ENCODE data around the gene ALPP.
"Not testable (repeated sequence)": the region's sequence is repeated elsewhere in the genome, so short reads cannot be mapped to it uniquely, and the experiment has no call there.

The ALPP gene

GRCh38 chr2:232378735-232379151, at the start of gene ALPP:
TSS of gene ALPP (plus strand) at chr2:232378751. CDS start at chr2:232378803, 52 bp downstream.
- DNase-seq = not testable (repeated sequence)

- DNase-seq = no peak
These were observed 48.9 kb upstream of the ALPP start for GRCh38 chr2:232329716-232330067.

- no peak for DNase-seq
These were observed 48.2 kb upstream of the ALPP start for GRCh38 chr2:232330068-232330999.

- not testable (repeated sequence) for DNase-seq
These were observed 47.5 kb upstream of the ALPP start for GRCh38 chr2:232331061-232331460.

GRCh38 chr2:232331641-232332040, 46.9 kb upstream of the ALPP start:
- not testable (repeated sequence) for DNase-seq

- DNase-seq = not testable (repeated sequence)
These were observed 46.2 kb upstream of the ALPP start for GRCh38 chr2:232332244-232332939.

- DNase-seq = no peak
These were observed 45.7 kb upstream of the ALPP start for GRCh38 chr2:232332940-232333259.

GRCh38 chr2:232333361-232334135, 45.0 kb upstream of the ALPP start:
- DNase-seq = peak; percentile 42

- DNase-seq = not testable (repeated sequence)
These were observed 44.2 kb upstream of the ALPP start for GRCh38 chr2:232334136-232334884.

- DNase-seq = not testable (repeated sequence)
These were observed 43.7 kb upstream of the ALPP start for GRCh38 chr2:232334885-232335205.

- not testable (repeated sequence) for DNase-seq
These were observed 43.2 kb upstream of the ALPP start for GRCh38 chr2:232335206-232335858.

GRCh38 chr2:232335859-232336215, 42.7 kb upstream of the ALPP start:
- DNase-seq = no peak

- no peak for DNase-seq
These were observed 42.3 kb upstream of the ALPP start for GRCh38 chr2:232336241-232336736.

GRCh38 chr2:232336981-232337720, 41.4 kb upstream of the ALPP start:
- no peak for DNase-seq

GRCh38 chr2:232338094-232338758, 40.3 kb upstream of the ALPP start:
- not testable (repeated sequence) for DNase-seq

GRCh38 chr2:232338759-232339106, 39.8 kb upstream of the ALPP start:
- no peak for DNase-seq

- DNase-seq = no peak
These were observed 39.1 kb upstream of the ALPP start for GRCh38 chr2:232339121-232340081.

GRCh38 chr2:232340171-232340935, 38.2 kb upstream of the ALPP start:
- no peak for DNase-seq

Measured in NCI-H82 (cell line).